SK-N-SH (cell line): ENCODE data around the gene PIP4K2A.

Source experiments
- JUND ChIP-seq: IDR thresholded peaks from 2 replicates; pipeline ENCODE4 v1.4.0; 2012
- RAD21 ChIP-seq: IDR thresholded peaks from 2 replicates; pipeline ENCODE4 v1.6.1; 2012; ENCODE audit warnings: mild to moderate bottlenecking, low read length
- SMC3 ChIP-seq: IDR thresholded peaks from 2 replicates; pipeline ENCODE4 v1.6.1; 2012; ENCODE audit warnings: low read depth, low read length, improper control_type of control experiment
- TAF1 ChIP-seq: IDR thresholded peaks from 2 replicates; pipeline ENCODE4 v1.6.1; 2012; ENCODE audit warnings: low read depth, mild to moderate bottlenecking, low read length, moderate library complexity, borderline replicate concordance
- TF ChIP-seq, protein P1 (sequence below): fragments of 200-600 bp; sonication (generic); IDR thresholded peaks from 2 replicates; pipeline ENCODE4 v1.6.1; 2017; ENCODE audit warnings: antibody characterized with exemption, mild to moderate bottlenecking, moderate library complexity
- TF ChIP-seq, protein P2 (sequence below): IDR thresholded peaks from 2 replicates; pipeline ENCODE4 v1.4.0; 2012; ENCODE audit warnings: low read depth, borderline replicate concordance
- TF ChIP-seq, protein P3 (sequence below): fragments of 150-350 bp; IDR thresholded peaks from 2 replicates; pipeline ENCODE4 v1.6.1; 2016; ENCODE audit warnings: mild to moderate bottlenecking, low read depth, low read length
- TF ChIP-seq, protein P4 (sequence below): fragments of 150-350 bp; IDR thresholded peaks from 2 replicates; pipeline ENCODE4 v1.6.1; 2017; ENCODE audit warnings: antibody characterized with exemption, low read length, low read depth, borderline replicate concordance

DNA sequence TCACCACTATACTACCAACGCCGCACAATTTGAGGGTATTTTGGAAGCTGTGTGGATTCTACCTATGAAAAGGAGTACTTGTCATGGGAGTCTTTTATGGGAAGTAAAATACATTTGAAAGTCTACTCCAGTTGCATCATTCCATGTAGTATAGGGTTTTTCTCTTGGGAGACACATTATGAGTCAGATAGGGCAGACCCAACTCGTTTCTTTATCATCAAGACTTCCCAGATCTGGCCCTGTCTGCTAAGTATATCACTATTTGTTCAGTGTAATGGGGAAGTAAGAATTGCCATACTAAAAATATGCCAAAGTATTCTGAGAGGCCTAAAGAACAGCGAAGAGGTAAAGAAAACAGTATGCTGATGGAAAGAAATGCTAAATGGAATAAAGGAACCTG, 224.9 kb downstream of the PIP4K2A start:
- TF ChIP-seq, protein P1, sequence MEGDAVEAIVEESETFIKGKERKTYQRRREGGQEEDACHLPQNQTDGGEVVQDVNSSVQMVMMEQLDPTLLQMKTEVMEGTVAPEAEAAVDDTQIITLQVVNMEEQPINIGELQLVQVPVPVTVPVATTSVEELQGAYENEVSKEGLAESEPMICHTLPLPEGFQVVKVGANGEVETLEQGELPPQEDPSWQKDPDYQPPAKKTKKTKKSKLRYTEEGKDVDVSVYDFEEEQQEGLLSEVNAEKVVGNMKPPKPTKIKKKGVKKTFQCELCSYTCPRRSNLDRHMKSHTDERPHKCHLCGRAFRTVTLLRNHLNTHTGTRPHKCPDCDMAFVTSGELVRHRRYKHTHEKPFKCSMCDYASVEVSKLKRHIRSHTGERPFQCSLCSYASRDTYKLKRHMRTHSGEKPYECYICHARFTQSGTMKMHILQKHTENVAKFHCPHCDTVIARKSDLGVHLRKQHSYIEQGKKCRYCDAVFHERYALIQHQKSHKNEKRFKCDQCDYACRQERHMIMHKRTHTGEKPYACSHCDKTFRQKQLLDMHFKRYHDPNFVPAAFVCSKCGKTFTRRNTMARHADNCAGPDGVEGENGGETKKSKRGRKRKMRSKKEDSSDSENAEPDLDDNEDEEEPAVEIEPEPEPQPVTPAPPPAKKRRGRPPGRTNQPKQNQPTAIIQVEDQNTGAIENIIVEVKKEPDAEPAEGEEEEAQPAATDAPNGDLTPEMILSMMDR: no peak
- TF ChIP-seq RAD21 (no peak), SMC3 (no peak), JUND (no peak), TAF1 (no peak)
- TF ChIP-seq, protein P2, sequence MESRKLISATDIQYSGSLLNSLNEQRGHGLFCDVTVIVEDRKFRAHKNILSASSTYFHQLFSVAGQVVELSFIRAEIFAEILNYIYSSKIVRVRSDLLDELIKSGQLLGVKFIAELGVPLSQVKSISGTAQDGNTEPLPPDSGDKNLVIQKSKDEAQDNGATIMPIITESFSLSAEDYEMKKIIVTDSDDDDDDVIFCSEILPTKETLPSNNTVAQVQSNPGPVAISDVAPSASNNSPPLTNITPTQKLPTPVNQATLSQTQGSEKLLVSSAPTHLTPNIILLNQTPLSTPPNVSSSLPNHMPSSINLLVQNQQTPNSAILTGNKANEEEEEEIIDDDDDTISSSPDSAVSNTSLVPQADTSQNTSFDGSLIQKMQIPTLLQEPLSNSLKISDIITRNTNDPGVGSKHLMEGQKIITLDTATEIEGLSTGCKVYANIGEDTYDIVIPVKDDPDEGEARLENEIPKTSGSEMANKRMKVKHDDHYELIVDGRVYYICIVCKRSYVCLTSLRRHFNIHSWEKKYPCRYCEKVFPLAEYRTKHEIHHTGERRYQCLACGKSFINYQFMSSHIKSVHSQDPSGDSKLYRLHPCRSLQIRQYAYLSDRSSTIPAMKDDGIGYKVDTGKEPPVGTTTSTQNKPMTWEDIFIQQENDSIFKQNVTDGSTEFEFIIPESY: no peak
- TF ChIP-seq, protein P3, sequence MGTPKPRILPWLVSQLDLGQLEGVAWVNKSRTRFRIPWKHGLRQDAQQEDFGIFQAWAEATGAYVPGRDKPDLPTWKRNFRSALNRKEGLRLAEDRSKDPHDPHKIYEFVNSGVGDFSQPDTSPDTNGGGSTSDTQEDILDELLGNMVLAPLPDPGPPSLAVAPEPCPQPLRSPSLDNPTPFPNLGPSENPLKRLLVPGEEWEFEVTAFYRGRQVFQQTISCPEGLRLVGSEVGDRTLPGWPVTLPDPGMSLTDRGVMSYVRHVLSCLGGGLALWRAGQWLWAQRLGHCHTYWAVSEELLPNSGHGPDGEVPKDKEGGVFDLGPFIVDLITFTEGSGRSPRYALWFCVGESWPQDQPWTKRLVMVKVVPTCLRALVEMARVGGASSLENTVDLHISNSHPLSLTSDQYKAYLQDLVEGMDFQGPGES: no peak
- TF ChIP-seq, protein P4, sequence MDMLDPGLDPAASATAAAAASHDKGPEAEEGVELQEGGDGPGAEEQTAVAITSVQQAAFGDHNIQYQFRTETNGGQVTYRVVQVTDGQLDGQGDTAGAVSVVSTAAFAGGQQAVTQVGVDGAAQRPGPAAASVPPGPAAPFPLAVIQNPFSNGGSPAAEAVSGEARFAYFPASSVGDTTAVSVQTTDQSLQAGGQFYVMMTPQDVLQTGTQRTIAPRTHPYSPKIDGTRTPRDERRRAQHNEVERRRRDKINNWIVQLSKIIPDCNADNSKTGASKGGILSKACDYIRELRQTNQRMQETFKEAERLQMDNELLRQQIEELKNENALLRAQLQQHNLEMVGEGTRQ: no peak
